Adrenal gland (tissue), 5 donors: ENCODE data around the gene TEAD1.

ENCODE experiments used
- POLR2A ChIP-seq, 2 donors: fragments of 450-650 bp; IDR thresholded peaks; one replicate each; pipeline ENCODE4 v1.6.1; 2017; ENCODE audit warnings: antibody characterized with exemption in 2 of 2, mild to moderate bottlenecking in 2 of 2, moderate library complexity in 1 of 2
- TF ChIP-seq, protein P1 (sequence below), 6 experiments: fragments of 450-650 bp in 4 of 6; fragments of 200-600 bp in 2 of 6; sonication (generic) in 1 of 6; IDR thresholded peaks; 1 replicate in 5 of 6; 2 replicates in 1 of 6; pipeline versions ENCODE4 v1.5.1 to v1.8.0; 2016 to 2021; ENCODE audit warnings: antibody characterized with exemption in 6 of 6, mild to moderate bottlenecking in 2 of 6, moderate library complexity in 1 of 6
- donor health status: DM: no; HTN: no; CAD: no.

DNA sequence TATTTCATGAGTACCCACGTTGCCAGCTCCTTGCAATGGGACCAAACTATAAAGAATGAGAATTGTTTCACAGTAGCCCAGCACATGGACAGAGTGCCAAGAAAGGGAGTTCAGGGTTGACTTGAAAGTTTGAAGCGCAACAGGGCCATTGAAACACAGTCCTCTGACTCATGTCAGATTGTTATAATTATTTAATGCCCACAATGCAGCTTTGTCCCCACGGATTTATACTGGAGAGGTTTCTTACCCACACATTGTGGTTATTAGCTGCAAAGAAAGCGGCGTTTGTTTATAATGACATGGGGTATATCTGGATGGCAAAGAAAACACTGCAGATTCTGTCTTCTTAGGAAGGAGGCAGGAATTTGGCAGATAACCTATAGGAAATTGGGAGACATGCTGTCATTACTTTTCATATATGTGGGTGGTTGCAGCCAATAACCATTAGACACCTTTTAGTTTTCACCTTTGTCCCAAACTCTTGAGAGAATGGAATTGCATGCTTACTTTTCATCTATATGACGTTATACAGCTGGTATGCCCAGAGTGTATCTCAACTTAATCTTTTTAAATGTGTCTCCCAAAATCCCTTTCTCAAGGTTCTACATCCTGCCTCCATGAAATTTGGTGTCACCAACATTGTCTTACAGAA lies 143.6 kb downstream of the TEAD1 start:
- TF ChIP-seq, protein P1, sequence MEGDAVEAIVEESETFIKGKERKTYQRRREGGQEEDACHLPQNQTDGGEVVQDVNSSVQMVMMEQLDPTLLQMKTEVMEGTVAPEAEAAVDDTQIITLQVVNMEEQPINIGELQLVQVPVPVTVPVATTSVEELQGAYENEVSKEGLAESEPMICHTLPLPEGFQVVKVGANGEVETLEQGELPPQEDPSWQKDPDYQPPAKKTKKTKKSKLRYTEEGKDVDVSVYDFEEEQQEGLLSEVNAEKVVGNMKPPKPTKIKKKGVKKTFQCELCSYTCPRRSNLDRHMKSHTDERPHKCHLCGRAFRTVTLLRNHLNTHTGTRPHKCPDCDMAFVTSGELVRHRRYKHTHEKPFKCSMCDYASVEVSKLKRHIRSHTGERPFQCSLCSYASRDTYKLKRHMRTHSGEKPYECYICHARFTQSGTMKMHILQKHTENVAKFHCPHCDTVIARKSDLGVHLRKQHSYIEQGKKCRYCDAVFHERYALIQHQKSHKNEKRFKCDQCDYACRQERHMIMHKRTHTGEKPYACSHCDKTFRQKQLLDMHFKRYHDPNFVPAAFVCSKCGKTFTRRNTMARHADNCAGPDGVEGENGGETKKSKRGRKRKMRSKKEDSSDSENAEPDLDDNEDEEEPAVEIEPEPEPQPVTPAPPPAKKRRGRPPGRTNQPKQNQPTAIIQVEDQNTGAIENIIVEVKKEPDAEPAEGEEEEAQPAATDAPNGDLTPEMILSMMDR (IDR thresholded peaks at IDR 0.05) = no peak
- no peak for TF ChIP-seq POLR2A (IDR thresholded peaks at IDR 0.05)
